H1 (cell line): ENCODE data around the gene SLC22A15. TPM values are rescaled to one million over a fixed set of nuclear protein-coding genes. Genes with fewer than 3 reads are reported as not detected.

ENCODE experiments used
- CTCF ChIA-PET: fragments of 300-600 bp; sonication (Branson Sonifier 250); formaldehyde crosslinking; loops from one replicate; lab custom pipeline; 2021; ENCODE audit not compliant: partially characterized antibody; lab: Charles Lee
- POLR2A ChIA-PET: fragments of 300-600 bp; sonication (Branson Sonifier 250); formaldehyde crosslinking; loops from one replicate; lab custom pipeline; 2021; ENCODE audit warnings: inconsistent platforms; ENCODE audit not compliant: partially characterized antibody; lab: Charles Lee
- DNase-seq, 2 experiments: peaks; one replicate each; pipeline versions ENCODE4 v3.0.0 to v3.0.0-alpha.2; 2010 to 2022; ENCODE audit warnings: low spot score in 2 of 2, low read depth in 1 of 2, mixed read lengths in 1 of 2
- FAIRE-seq: peaks from 2 replicates; lab custom pipeline; 2011; peaks lifted over from hg19 to GRCh38; lab: Jason Lieb, UNC
- H2AFZ ChIP-seq: 2 replicates; pipeline ENCODE4 v1.8.1; 2012; ENCODE audit warnings: low read length, inconsistent platforms
- H2AK5ac ChIP-seq: 2 replicates; pipeline ENCODE4 v1.6.1; 2013; ENCODE audit warnings: low read depth, low read length
- H2BK120ac ChIP-seq: replicated peaks from 2 replicates; pipeline ENCODE3; 2013; ENCODE audit warnings: low read depth, low read length, inconsistent platforms
- H2BK12ac ChIP-seq: 2 replicates; pipeline ENCODE4 v1.6.1; 2013; ENCODE audit warnings: low read depth, low read length
- H2BK15ac ChIP-seq: 2 replicates; pipeline ENCODE4 v1.6.1; 2013; ENCODE audit warnings: low read length
- H2BK20ac ChIP-seq: 2 replicates; pipeline ENCODE4 v1.6.1; 2013; ENCODE audit warnings: low read length
- H2BK5ac ChIP-seq: 2 replicates; pipeline ENCODE4 v1.6.1; 2013; ENCODE audit warnings: low read depth, low read length
- H3K14ac ChIP-seq: 2 replicates; pipeline ENCODE4 v1.6.1; 2013; ENCODE audit warnings: inconsistent platforms; ENCODE audit not compliant: insufficient read length
- H3K18ac ChIP-seq: 2 replicates; pipeline ENCODE4 v1.6.1; 2013; ENCODE audit warnings: low read length; ENCODE audit errors: extremely low read depth
- H3K23ac ChIP-seq: 2 replicates; pipeline ENCODE4 v1.6.1; 2013; ENCODE audit warnings: inconsistent platforms; ENCODE audit not compliant: insufficient read length
- H3K23me2 ChIP-seq: 2 replicates; pipeline ENCODE4 v1.6.1; 2013; ENCODE audit warnings: low read depth, low read length
- H3K27ac ChIP-seq: 2 replicates; pipeline ENCODE4 v1.6.1; 2011; ENCODE audit warnings: low read depth, low read length, inconsistent platforms
- H3K27me3 ChIP-seq, 4 experiments: replicated peaks in 1 of 4; 1 replicate in 1 of 4; 2 replicates in 3 of 4; pipeline versions ENCODE4 v1.6.1 to v1.8.1; 2011 to 2013; ENCODE audit warnings: low read length in 3 of 4, mild to moderate bottlenecking in 3 of 4, inconsistent platforms in 2 of 4, mixed read lengths in 2 of 4, moderate library complexity in 1 of 4; ENCODE audit not compliant: control insufficient read depth in 3 of 4, insufficient read depth in 3 of 4; ENCODE audit errors: extremely low read depth in 1 of 4
- H3K36me3 ChIP-seq, 4 experiments: 2 replicates each; pipeline versions ENCODE4 v1.6.1 to v1.8.1; 2011 to 2013; ENCODE audit warnings: mild to moderate bottlenecking in 4 of 4, low read length in 3 of 4, moderate library complexity in 2 of 4, control low read depth in 1 of 4, inconsistent platforms in 1 of 4; ENCODE audit not compliant: insufficient read depth in 4 of 4, control insufficient read depth in 2 of 4
- H3K4ac ChIP-seq: replicated peaks from 2 replicates; pipeline ENCODE3; 2013; ENCODE audit warnings: low read length, low read depth, mixed read lengths, inconsistent platforms; ENCODE audit not compliant: insufficient read length
- H3K4me1 ChIP-seq, 4 experiments: replicated peaks in 1 of 4; 1 replicate in 1 of 4; 2 replicates in 3 of 4; pipeline versions ENCODE4 v1.6.1 to v1.8.1; 2011 to 2013; ENCODE audit warnings: low read length in 3 of 4, inconsistent platforms in 2 of 4, mixed read lengths in 1 of 4; ENCODE audit not compliant: insufficient read depth in 4 of 4, control insufficient read depth in 3 of 4
- H3K4me2 ChIP-seq, 2 experiments: 2 replicates each; pipeline versions ENCODE4 v1.6.1 to v1.8.1; 2011 to 2013; ENCODE audit warnings: low read depth in 2 of 2, low read length in 2 of 2, control low read depth in 1 of 2, inconsistent platforms in 1 of 2, mild to moderate bottlenecking in 1 of 2; ENCODE audit not compliant: insufficient read depth in 1 of 2
- H3K4me3 ChIP-seq, 4 experiments: fragments of 200-600, 300-600 bp in 1 of 4; sonication (generic), shearing (Covaris generic), sonication (Bioruptor Twin) in 1 of 4; 2 replicates each; pipeline versions ENCODE4 v1.5.1 to v1.8.1; 2011 to 2016; ENCODE audit warnings: low read length in 4 of 4, low read depth in 3 of 4, control low read depth in 2 of 4, inconsistent platforms in 2 of 4, mild to moderate bottlenecking in 2 of 4, mixed read lengths in 1 of 4, moderate library complexity in 1 of 4; ENCODE audit not compliant: insufficient read depth in 2 of 4; ENCODE audit errors: extremely low read depth in 1 of 4
- H3K56ac ChIP-seq: replicated peaks from 2 replicates; pipeline ENCODE3; 2013; ENCODE audit warnings: low read depth, mild to moderate bottlenecking, mixed read lengths, low read length, inconsistent platforms; ENCODE audit not compliant: insufficient read length
- H3K79me1 ChIP-seq: 2 replicates; pipeline ENCODE4 v1.6.1; 2013; ENCODE audit warnings: low read depth, low read length, control low read depth
- H3K79me2 ChIP-seq, 2 experiments: 2 replicates each; pipeline versions ENCODE4 v1.6.1 to v1.8.1; 2012 to 2013; ENCODE audit warnings: low read length in 2 of 2, mild to moderate bottlenecking in 2 of 2, inconsistent platforms in 1 of 2; ENCODE audit not compliant: insufficient read depth in 2 of 2, control insufficient read depth in 1 of 2
- H3K9ac ChIP-seq, 4 experiments: replicated peaks in 1 of 4; 1 replicate in 1 of 4; 2 replicates in 3 of 4; pipeline versions ENCODE4 v1.6.1 to v1.8.1; 2011 to 2013; ENCODE audit warnings: low read depth in 3 of 4, low read length in 3 of 4, control low read depth in 2 of 4, mild to moderate bottlenecking in 2 of 4, moderate library complexity in 2 of 4, inconsistent platforms in 1 of 4; ENCODE audit errors: extremely low read depth in 1 of 4
- H3K9me3 ChIP-seq, 2 experiments: 2 replicates each; pipeline versions ENCODE4 v1.6.1 to v1.8.1; 2012 to 2013; ENCODE audit warnings: mild to moderate bottlenecking in 2 of 2, moderate library complexity in 2 of 2, control low read depth in 1 of 2, inconsistent platforms in 1 of 2, low read depth in 1 of 2, low read length in 1 of 2, mixed read lengths in 1 of 2; ENCODE audit not compliant: insufficient read depth in 2 of 2
- H4K20me1 ChIP-seq, 2 experiments: replicated peaks in 1 of 2; 2 replicates each; pipeline versions ENCODE3 to v1.8.1; 2011 to 2013; ENCODE audit warnings: inconsistent platforms in 2 of 2, low read length in 2 of 2, mild to moderate bottlenecking in 1 of 2; ENCODE audit not compliant: insufficient read depth in 2 of 2, control insufficient read depth in 1 of 2
- H4K5ac ChIP-seq: 2 replicates; pipeline ENCODE4 v1.6.1; 2013; ENCODE audit warnings: low read length, low read depth, mixed read lengths, inconsistent platforms; ENCODE audit not compliant: insufficient read length
- H4K8ac ChIP-seq: 2 replicates; pipeline ENCODE4 v1.8.0; 2013; ENCODE audit warnings: mild to moderate bottlenecking, moderate library complexity, low read length, inconsistent platforms; ENCODE audit not compliant: insufficient read depth; ENCODE audit errors: extremely low read depth
- H4K91ac ChIP-seq: replicated peaks from 2 replicates; pipeline ENCODE3; 2013; ENCODE audit warnings: low read length, mixed read lengths, inconsistent platforms; ENCODE audit not compliant: insufficient read length
- CTCF ChIP-seq, 3 experiments: IDR thresholded peaks; 1 replicate in 2 of 3; 2 replicates in 1 of 3; pipeline versions ENCODE4 v1.5.1 to v1.6.1; 2011; ENCODE audit warnings: low read length in 3 of 3, mild to moderate bottlenecking in 3 of 3, inconsistent platforms in 2 of 3, low read depth in 1 of 3, moderate library complexity in 1 of 3; ENCODE audit not compliant: insufficient read depth in 1 of 3; ENCODE audit errors: control extremely low read depth in 1 of 3
- KDM1A ChIP-seq: fragments of 200-600, 300-600 bp; sonication (generic); IDR thresholded peaks from 2 replicates; pipeline ENCODE4 v1.7.1; 2016; ENCODE audit warnings: mild to moderate bottlenecking, low read length, borderline replicate concordance
- RAD21 ChIP-seq, 2 experiments: IDR thresholded peaks in 1 of 2; conservative IDR thresholded peaks in 1 of 2; 2 replicates each; pipeline ENCODE4 v1.6.1; 2011; ENCODE audit warnings: low read depth in 2 of 2, low read length in 2 of 2, improper control_type of control experiment in 1 of 2, inconsistent platforms in 1 of 2, mild to moderate bottlenecking in 1 of 2, moderate library complexity in 1 of 2
- RBBP5 ChIP-seq: IDR thresholded peaks from 2 replicates; pipeline ENCODE4 v1.7.1; 2012; ENCODE audit warnings: low read depth, mild to moderate bottlenecking, inconsistent platforms, low read length, moderate library complexity, borderline replicate concordance
- RNF2 ChIP-seq: fragments of 200-900, 300-1000 bp; sonication (generic); IDR thresholded peaks from 2 replicates; pipeline ENCODE4 v1.7.1; 2016; ENCODE audit warnings: borderline replicate concordance, low read depth, mild to moderate bottlenecking, antibody characterized with exemption, low read length; ENCODE audit not compliant: poor library complexity, severe bottlenecking; ENCODE audit errors: missing control alignments
- SP1 ChIP-seq: IDR thresholded peaks from 2 replicates; pipeline ENCODE4 v1.6.1; 2011; ENCODE audit warnings: low read depth, low read length
- SUZ12 ChIP-seq: fragments of 200-600 bp; sonication (generic); IDR thresholded peaks from 2 replicates; pipeline ENCODE4 v1.6.1; 2012; ENCODE audit warnings: mild to moderate bottlenecking, inconsistent platforms, low read length, moderate library complexity, mixed read lengths
- WGBS, 2 experiments: shearing (Covaris generic) in 1 of 2; methylation state at CpG; one replicate each; pipeline versions ENCODE4 v1.1.6 to v1.1.7; 2013 to 2015; ENCODE audit warnings: low lambda C conversion rate in 2 of 2, mixed read lengths in 2 of 2, inconsistent platforms in 1 of 2, low coverage in 1 of 2, missing lambda C conversion rate in 1 of 2; ENCODE audit not compliant: insufficient replicate concordance in 2 of 2, insufficient coverage in 1 of 2, insufficient read length in 1 of 2; ENCODE audit errors: extremely low coverage in 1 of 2, missing lambda C conversion rate in 1 of 2; 5-methylcytosine and 5-hydroxymethylcytosine counted together
- polyA plus RNA-seq, 7 experiments: library from polyadenylated mRNA; depleted of rRNA in 3 of 7; stranded (reverse) in 5 of 7; unstranded in 2 of 7; fragments of >200 nt in 5 of 7; fragments of 200-250 nt in 2 of 7; gene quantifications; 1 replicate in 5 of 7; 2 replicates in 1 of 7; 4 replicates in 1 of 7; pipeline versions ENCODE4 v1.2.1 to v1.2.3, GENCODE V29; 2011 to 2013; ENCODE audit warnings: missing spikeins in 2 of 7, mixed read lengths in 2 of 7
- total RNA-seq: library from RNA; stranded (reverse); fragmentation: NEBNext Ultra II Directional; extraction: Animal tissue kit (Norgen Biotek cat#: 25700); gene quantifications from 2 replicates; pipeline ENCODE4 v1.2.1, GENCODE V29; 2021

Gene SLC22A15
- total and polyA plus RNA-seq, 2 of the 8 experiments (the other 6 are each of a cell fraction or from before 2014, with no cell fraction given): 3.2 to 3.3 TPM

- 78% methylated on average over 4 of the region's 4 CpGs; no CpG with 5 or more reads in 1 of the 2 experiments for WGBS, 2 experiments
- H3K36me3 ChIP-seq: peaks cover 0 to 1% (median 0%) of the 10 kb centered on the region in 4 experiments; a peak in 2 of 8 replicates
- no peaks in the 10 kb centered on the region for H3K4me1 ChIP-seq
- H3K23me2 ChIP-seq: no peaks in the 10 kb centered on the region; the same call in 1 of the 2 replicates
- H2BK12ac ChIP-seq: no peak overlapping the region
- no peak overlapping the region for H3K27ac ChIP-seq
- no peak overlapping the region for H4K5ac ChIP-seq
- no peaks in the 10 kb centered on the region for H4K20me1 ChIP-seq
- no peak for TF ChIP-seq RNF2
- TF ChIP-seq KDM1A: no peak
- TF ChIP-seq RAD21 (IDR thresholded peaks at IDR 0.05 in 1 of 2, conservative IDR thresholded peaks at IDR 0.05 in 1 of 2; ENCODE audit: low read depth in 2 of 2, low read length in 2 of 2): peak in 1 of 2 experiments; percentile 22; a peak in 2 of 4 replicates
- TF ChIP-seq RBBP5: no peak
- TF ChIP-seq SUZ12: no peak
- no peak for TF ChIP-seq SP1
- peak in 2 of 3 experiments; percentile 22 to 68; a peak in 2 of 4 replicates for TF ChIP-seq CTCF (IDR thresholded peaks at IDR 0.05; ENCODE audit: control extremely low read depth in 1 of 3, insufficient read depth in 1 of 3, low read depth in 1 of 3, low read length in 3 of 3)
- H4K91ac ChIP-seq: no peak overlapping the region
- no peak overlapping the region for H3K4ac ChIP-seq
- H2BK120ac ChIP-seq: no peak overlapping the region
- no peak overlapping the region for H3K4me2 ChIP-seq
- DNase-seq: peak in 1 of 2 experiments; percentile 47
- no peak overlapping the region for H2AFZ ChIP-seq
- H3K9ac ChIP-seq: no peak overlapping the region
- H2BK5ac ChIP-seq: no peak overlapping the region
- H3K9me3 ChIP-seq: no peaks in the 10 kb centered on the region
- peak; percentile 55 for FAIRE-seq
- H2BK15ac ChIP-seq: no peak overlapping the region
- no peak overlapping the region for H3K14ac ChIP-seq
- no peaks in the 10 kb centered on the region for H3K27me3 ChIP-seq
- H3K23ac ChIP-seq: no peak overlapping the region
- H3K79me2 ChIP-seq: no peaks in the 10 kb centered on the region
- H2AK5ac ChIP-seq: no peak overlapping the region
- no peak overlapping the region for H2BK20ac ChIP-seq
- no peak overlapping the region for H3K4me3 ChIP-seq
- no peak overlapping the region for H4K8ac ChIP-seq
- H3K79me1 ChIP-seq: no peaks in the 10 kb centered on the region
- no peak overlapping the region for H3K18ac ChIP-seq
- CTCF ChIA-PET: interaction anchor here (0.7 to 1.6 kb wide), 6 partner anchors 8 to 271 kb away, joined by 3 to 4 read pairs (median 4); no protein-coding TSS in a partner anchor
- H3K56ac ChIP-seq: no peak overlapping the region
- POLR2A ChIA-PET: no interaction called here
Observed at GRCh38 chr1:116036255-116036654, 59.9 kb downstream of the SLC22A15 start.
